Activated T-cell treated with anti-CD3 and anti-CD28 coated beads for 1 hour (primary cell): ENCODE data around the gene MYRFL.
"Not testable (repeated sequence)": the region's sequence is repeated elsewhere in the genome, so short reads cannot be mapped to it uniquely, and the experiment has no call there.

Experiments
- DNase-seq: peaks from one replicate; pipeline ENCODE4 v3.0.0-alpha.2; 2020; ENCODE audit warnings: low read depth

Gene MYRFL

GRCh38 chr12:69824966-69825560, at the start of gene MYRFL:
Gene MYRFL (plus strand): TSS chr12:69825227. CDS start chr12:69825518, 291 bp downstream.
- DNase-seq = no peak

- no peak for DNase-seq
Observed at GRCh38 chr12:69779928-69780327, 45.1 kb upstream of the MYRFL start.

GRCh38 chr12:69783365-69783764, 41.7 kb upstream of the MYRFL start:
- DNase-seq = no peak

GRCh38 chr12:69789351-69789750, 35.7 kb upstream of the MYRFL start:
- DNase-seq = no peak

GRCh38 chr12:69792533-69792932, 32.5 kb upstream of the MYRFL start:
- no peak for DNase-seq

- not testable (repeated sequence) for DNase-seq
Observed at GRCh38 chr12:69807101-69807897, 17.7 kb upstream of the MYRFL start.

GRCh38 chr12:69810870-69811498, 14.0 kb upstream of the MYRFL start:
- DNase-seq = no peak

- no peak for DNase-seq
Observed at GRCh38 chr12:69816082-69816481, 8.9 kb upstream of the MYRFL start.

- no peak for DNase-seq
Observed at GRCh38 chr12:69821032-69821455, 4.0 kb upstream of the MYRFL start.

GRCh38 chr12:69821456-69822159, 3.4 kb upstream of the MYRFL start:
- no peak for DNase-seq

- no peak for DNase-seq
Observed at GRCh38 chr12:69822201-69822860, 2.7 kb upstream of the MYRFL start.

GRCh38 chr12:69824028-69824427, 999 bp upstream of the MYRFL start:
- DNase-seq = no peak

- no peak for DNase-seq
Observed at GRCh38 chr12:69828897-69829296, 3.9 kb downstream of the MYRFL start.

- no peak for DNase-seq
Observed at GRCh38 chr12:69833696-69834095, 8.7 kb downstream of the MYRFL start.

GRCh38 chr12:69834147-69834546, 9.1 kb downstream of the MYRFL start:
- no peak for DNase-seq

GRCh38 chr12:69834576-69834975, 9.5 kb downstream of the MYRFL start:
- DNase-seq = no peak

- no peak for DNase-seq
Observed at GRCh38 chr12:69835081-69835480, 10.1 kb downstream of the MYRFL start.

GRCh38 chr12:69836015-69836414, 11.0 kb downstream of the MYRFL start:
- DNase-seq = no peak

- DNase-seq = no peak
Observed at GRCh38 chr12:69837191-69837590, 12.2 kb downstream of the MYRFL start.

- no peak for DNase-seq
Observed at GRCh38 chr12:69837657-69838415, 12.8 kb downstream of the MYRFL start.

GRCh38 chr12:69840727-69841126, 15.7 kb downstream of the MYRFL start:
- no peak for DNase-seq
